Measurements from ENCODE around the gene POLD1. TPM values are rescaled to one million over a fixed set of nuclear protein-coding genes. Genes with fewer than 3 reads are reported as not detected.

Gene POLD1
- polyA plus RNA-seq, 1 donor = 28.0 TPM

DNA sequence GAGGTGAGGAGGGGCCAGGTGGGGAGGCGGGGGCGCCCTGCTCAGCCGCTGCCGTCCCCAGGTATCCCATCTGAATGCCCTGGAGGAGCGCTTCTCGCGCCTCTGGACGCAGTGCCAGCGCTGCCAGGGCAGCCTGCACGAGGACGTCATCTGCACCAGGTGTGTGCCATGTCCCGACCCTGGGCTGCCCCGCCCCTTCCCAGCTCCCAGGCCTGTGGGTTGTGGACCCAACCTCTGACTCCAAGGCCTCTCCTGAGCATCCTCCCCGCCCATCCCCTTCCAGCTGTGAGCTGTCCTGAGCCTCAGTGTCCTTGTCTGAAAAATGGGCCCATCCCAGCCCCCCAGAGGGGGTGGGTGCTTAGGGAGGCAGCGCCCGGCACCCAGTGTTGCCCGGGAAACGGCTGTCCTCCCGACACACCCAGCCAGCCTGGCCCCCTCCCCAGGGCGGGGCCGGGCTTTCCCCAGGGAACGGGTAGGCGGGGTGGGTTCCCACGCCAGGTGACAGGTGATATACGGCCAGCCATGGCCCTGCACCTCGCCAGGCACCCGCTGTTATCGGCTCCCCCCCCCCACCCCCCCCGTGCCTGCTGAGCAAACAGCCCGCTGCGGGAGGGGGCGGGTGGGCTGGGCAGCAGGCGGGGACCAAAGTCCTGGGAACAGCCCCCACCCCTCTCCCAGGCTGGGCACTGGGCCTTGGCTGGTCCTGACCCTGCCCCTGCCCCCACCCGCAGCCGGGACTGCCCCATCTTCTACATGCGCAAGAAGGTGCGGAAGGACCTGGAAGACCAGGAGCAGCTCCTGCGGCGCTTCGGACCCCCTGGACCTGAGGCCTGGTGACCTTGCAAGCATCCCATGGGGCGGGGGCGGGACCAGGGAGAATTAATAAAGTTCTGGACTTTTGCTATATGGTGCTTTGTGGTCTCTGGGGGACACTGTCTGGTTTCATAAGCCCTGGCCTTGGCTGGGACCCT, 33.2 kb downstream of the POLD1 start:
- DNase-seq = no peak

DNA sequence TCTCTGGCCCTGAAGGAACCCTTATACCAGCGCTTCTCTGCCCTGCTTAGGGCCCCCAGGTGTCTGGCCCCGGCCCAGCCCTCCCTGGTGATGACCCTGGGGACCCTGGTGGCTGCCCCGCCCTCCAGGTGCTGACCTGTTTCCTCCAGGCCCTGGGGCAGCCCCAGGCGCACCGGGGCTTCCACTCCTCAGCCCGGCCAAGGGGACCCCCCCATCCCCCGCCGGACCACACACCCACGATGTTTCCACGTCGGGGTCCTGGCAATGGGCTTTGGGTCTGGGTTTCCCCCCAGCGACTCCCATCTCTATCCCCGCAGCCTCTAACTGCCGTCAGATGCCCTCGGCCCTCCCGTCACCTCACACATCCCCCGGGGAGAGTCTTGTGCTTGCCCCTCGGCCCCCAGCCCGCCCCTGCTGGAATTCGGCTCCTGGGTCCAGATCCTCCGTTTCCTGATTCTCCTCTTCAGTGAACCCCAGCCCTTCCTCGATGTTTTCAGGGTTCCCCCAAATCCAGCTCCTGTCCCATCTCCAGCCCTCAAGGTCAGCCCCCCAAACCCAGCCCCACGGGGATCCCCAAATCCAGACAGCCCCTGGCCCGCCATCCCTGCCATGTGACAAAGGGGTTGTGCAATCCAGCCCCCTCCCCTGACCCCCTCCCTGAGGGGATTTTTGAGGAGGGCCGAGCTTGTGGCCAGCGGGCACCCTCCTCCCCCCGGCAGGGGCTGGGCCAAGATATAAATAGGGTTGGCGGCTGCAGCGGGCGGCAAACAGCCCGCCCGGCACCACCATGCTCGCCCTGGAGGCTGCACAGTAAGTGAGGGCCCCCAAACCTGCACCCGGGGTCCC, 34.3 kb downstream of the POLD1 start, which contains the start of gene SPIB:
SPIB (plus strand) TSS at position 763 of the 846 bp plus-strand sequence; CDS start at position 788, 25 bp downstream.
- DNase-seq = no peak

- DNase-seq = no peak
These were observed 35.0 kb downstream of the POLD1 start for GRCh38 chr19:50419022-50419579.

DNA sequence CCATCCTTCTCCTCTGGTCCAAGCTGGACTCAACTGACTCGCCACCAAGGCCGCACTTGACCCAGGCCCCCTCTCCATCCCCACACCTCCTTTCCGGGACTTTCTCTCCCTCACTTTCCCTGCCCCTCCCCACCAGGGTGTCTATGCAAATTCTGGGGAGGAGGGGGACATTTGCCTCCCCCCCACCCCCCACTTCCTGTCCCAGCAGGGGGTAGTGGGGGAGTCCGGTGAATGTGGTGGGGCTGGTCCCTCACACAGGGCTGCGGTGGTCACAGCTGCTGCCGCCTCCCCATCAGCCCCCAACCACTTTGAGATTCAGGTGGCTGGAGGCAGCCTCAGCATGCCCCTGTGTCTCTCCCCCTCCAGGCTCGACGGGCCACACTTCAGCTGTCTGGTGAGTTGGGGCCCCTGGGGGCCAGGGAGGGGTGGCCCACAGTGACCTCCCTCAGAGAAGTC, 35.5 kb downstream of the POLD1 start:
- DNase-seq = no peak

- no peak for DNase-seq
These were observed 36.0 kb downstream of the POLD1 start for GRCh38 chr19:50420127-50420526.

DNA sequence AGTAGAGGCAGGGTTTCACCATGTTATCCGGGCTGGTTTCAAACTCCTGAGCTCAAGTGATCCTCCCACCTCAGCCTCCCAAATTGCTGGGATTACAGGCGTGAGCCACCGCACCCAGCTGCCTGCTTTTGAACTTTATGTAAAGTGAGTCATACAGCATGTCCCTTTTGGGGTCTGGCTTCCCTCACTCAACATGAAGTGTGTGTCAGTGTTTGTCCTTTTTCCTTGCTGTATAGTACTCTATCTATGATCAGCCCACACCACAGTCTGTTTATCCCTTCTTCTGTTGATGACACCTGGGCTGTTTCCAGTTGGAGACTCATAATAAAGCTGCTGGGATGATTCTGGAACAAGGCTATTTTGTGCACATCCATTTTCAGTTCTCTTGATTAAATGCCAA, 36.7 kb downstream of the POLD1 start:
- no peak for DNase-seq

- no peak for DNase-seq
These were observed 38.5 kb downstream of the POLD1 start for GRCh38 chr19:50422397-50423278.

GRCh38 chr19:50423279-50424113, 39.3 kb downstream of the POLD1 start:
- no peak for DNase-seq

- DNase-seq = no peak
These were observed 41.4 kb downstream of the POLD1 start for GRCh38 chr19:50425581-50425980.

GRCh38 chr19:50427318-50427925, 43.3 kb downstream of the POLD1 start:
- DNase-seq = no peak

DNA sequence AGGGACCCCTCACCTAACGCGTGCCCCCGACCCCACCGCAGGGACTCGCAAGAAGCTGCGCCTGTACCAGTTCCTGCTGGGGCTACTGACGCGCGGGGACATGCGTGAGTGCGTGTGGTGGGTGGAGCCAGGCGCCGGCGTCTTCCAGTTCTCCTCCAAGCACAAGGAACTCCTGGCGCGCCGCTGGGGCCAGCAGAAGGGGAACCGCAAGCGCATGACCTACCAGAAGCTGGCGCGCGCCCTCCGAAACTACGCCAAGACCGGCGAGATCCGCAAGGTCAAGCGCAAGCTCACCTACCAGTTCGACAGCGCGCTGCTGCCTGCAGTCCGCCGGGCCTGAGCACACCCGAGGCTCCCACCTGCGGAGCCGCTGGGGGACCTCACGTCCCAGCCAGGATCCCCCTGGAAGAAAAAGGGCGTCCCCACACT, 43.9 kb downstream of the POLD1 start:
- peak; percentile 87 for DNase-seq

DNA sequence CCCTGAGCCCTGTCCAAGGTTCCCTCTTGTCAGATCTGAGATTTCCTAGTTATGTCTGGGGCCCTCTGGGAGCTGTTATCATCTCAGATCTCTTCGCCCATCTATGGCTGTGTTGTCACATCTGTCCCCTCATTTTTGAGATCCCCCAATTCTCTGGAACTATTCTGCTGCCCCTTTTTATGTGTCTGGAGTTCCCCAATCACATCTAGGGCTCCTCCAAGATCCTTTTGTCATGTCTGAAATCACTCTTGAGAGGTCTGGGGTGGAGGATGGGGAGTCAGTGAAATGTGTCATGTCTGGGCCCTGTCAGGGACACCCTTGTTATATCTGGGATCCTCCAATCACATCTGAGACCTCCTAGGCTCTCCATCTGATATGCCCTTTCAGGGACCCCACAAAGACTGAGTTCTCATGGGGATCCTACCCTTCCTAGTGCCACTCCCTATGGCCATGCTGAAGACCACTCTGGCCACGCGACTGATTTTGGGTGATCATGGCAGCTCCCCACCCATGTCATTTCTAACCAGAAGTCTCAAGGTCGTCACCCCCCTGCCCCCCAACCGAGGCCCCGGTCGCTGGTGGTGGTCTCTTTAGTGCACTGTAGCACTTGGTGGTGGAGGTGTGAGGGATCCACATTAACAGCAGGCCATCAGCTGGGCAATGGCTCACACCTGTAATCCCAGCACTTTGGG, 44.8 kb downstream of the POLD1 start:
- no peak for DNase-seq

GRCh38 chr19:50430888-50431342, 46.8 kb downstream of the POLD1 start:
- DNase-seq = no peak

- DNase-seq = peak; percentile 86
These were observed 47.4 kb downstream of the POLD1 start for GRCh38 chr19:50431343-50432220.

DNA sequence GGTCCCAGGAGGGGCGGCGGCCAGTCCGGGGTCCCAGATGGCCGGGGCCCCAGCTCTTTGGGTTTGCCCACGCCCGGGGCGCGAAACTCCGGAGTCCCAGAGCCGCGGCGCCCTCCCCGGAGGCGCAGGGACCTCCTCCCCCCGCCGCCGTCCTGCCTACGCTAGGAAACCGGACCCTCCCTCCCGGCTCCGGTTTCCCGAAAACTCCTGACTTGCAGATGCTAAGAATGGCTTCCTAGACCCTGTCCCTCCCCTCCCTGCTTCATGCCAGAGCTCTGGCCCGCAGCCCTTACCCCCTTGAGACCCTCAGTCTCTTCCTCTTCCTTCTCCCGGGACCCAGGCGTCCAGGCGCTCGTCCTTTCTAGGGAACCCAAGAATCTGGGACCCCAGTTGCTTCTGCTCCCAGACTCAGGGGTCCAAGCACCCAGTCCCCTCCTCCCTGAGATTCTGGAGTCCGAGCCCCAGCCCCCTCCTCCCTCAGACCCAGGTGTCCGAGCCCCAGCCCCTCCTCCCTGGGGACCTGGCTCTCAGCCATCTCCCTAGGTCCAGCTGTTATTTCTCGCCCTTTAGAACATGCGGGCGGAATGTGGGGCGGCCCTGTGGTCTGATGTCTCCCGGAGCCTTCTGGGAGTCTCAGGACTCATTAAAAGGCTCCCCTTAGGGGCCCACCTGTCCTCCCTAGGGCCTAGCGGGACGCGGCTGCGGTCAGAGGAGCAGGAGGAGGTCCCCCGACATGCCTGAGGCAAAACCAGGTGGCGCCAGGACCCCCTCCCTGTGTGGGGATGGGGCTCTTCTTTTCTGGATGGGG, 48.3 kb downstream of the POLD1 start, which contains the start of gene MYBPC2:
MYBPC2 (plus strand) TSS at position 672 of the 808 bp plus-strand sequence; CDS start at position 734, 62 bp downstream.
- peak; percentile 63 for DNase-seq

DNA sequence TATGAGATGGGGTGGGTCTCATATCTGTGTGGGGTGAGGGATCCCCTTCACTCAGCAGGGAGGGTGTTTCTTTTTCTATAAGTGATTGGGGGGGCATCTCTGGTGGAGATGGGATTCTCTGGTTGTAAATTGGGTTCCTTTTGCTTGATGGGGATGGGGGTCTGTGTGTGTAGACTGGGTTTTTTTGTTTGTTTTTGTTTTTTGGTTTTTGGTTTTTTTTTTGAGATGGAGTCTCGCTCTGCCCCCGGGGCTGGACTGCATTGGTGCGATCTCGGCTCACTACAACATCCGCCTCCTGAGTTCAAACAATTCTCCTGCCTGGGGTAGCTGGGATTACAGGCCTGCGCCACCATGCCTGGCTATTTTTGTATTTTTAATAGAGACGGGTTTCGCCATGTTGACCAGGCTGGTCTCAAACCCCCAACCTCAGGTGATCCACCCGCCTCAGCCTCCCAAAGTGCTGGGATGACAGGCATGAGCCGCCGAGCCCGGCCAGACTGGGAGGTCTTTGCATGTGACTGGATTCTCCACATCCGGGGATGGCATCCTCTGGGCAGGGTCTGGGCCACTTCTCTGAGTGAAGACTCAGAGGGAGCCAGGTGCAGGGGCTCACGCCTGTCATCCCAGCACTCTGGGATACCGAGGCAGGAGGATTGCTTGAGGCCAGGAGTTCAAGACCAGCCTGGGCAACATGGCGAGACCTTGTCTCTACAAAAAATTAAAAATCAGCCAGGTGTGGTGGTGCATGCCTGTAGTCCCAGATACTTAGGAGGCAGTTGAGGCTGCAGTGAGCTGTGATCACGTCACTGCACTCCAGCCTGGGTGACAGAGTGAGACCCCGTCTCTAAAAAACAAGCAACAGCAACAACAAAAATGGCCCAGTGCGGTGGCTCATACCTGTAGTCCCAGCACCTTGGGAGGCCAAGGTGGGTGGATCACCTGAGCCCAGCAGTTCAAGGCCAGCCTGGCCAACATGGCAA, 49.3 kb downstream of the POLD1 start:
- no peak for DNase-seq

Data from left kidney (tissue), 2 donors.